HCT116 (cell line): ENCODE data around the gene KAT6B.

Source experiments
- CTCF ChIP-seq, 3 experiments: fragments of 200-600 bp in 1 of 3; sonication (generic) in 1 of 3; IDR thresholded peaks in 2 of 3; conservative IDR thresholded peaks in 1 of 3; 2 replicates each; pipeline ENCODE4 v1.5.1; 2012 to 2017; ENCODE audit warnings: low read depth in 2 of 3, low read length in 2 of 3, antibody characterized with exemption in 1 of 3, borderline replicate concordance in 1 of 3, control low read depth in 1 of 3, mild to moderate bottlenecking in 1 of 3, mixed read lengths in 1 of 3, mixed run types in 1 of 3, moderate library complexity in 1 of 3; ENCODE audit not compliant: insufficient read depth in 1 of 3
- POLR2A ChIP-seq: IDR thresholded peaks from 2 replicates; pipeline ENCODE4 v1.7.0; 2011; ENCODE audit warnings: borderline replicate concordance; ENCODE audit not compliant: insufficient read depth, insufficient read length; ENCODE audit errors: extremely low read depth
- POLR2AphosphoS5 ChIP-seq: IDR thresholded peaks from 2 replicates; pipeline ENCODE4 v1.6.1; 2011; ENCODE audit warnings: mild to moderate bottlenecking, low read depth, low read length, moderate library complexity

- no peak for TF ChIP-seq POLR2A
- no peak for TF ChIP-seq CTCF (IDR thresholded peaks at IDR 0.05 in 2 of 3, conservative IDR thresholded peaks at IDR 0.05 in 1 of 3; ENCODE audit: borderline replicate concordance in 1 of 3, insufficient read depth in 1 of 3, low read depth in 2 of 3, low read length in 2 of 3)
- no peak for TF ChIP-seq POLR2AphosphoS5
Measured at GRCh38 chr10:74987339-74988053, 161.1 kb downstream of the KAT6B start.
